Sciatic nerve (tissue), 2 donors: ENCODE measurements around the gene TMF1. TPM values are rescaled to one million over a fixed set of nuclear protein-coding genes. Genes with fewer than 3 reads are reported as not detected.

ENCODE experiments used
- ATAC-seq: fragments of 200-7000 bp; cut with Tn5 transposase; one replicate; pipeline ENCODE4 v1.9.1; 2020; ENCODE audit warnings: mild to moderate bottlenecking, moderate library complexity
- DNase-seq: peaks from one replicate; pipeline ENCODE4 v3.0.0-alpha.2; 2020; ENCODE audit warnings: low spot score
- intact Hi-C: fragments of 100-400 bp; cut with DNase I; formaldehyde crosslinking; loops from one replicate; pipeline ENCODE4 v1.14.2; 2022
- total RNA-seq: library from RNA; stranded (reverse); fragmentation: NEBNext Ultra II Directional; extraction: Animal tissue kit (Norgen Biotek cat#: 25700); gene quantifications from one replicate; pipeline ENCODE4 v1.2.1, GENCODE V29; 2021
- donor health status: DM: no; HTN: no; CAD: no.
- donor health status: DM: no; HTN: no; CAD: no.

TMF1 gene
- total RNA-seq, 1 donor from 2014 or later = 43.3 TPM

DNA sequence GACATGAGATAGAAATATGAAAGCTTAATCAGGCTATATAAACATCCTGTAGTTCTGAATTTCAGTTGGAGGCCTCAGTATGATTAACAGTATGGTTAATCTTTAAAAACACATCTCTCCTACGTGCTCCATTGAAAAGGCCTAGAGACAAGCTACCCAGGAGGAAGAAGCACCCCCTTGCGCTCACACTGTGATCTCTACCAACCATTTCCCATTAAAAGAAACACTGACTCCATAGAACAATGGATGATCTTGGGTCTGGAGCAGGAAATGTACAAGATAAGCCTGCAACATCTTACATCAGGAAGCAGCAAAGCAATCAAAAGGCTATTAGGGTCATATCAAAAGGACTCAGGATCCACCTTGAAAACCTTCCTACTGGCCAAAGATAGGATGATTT, 35.2 kb downstream of the TMF1 start:
- DNase-seq = no peak
- ATAC-seq = no peak
- intact Hi-C loops = no loop called here

DNA sequence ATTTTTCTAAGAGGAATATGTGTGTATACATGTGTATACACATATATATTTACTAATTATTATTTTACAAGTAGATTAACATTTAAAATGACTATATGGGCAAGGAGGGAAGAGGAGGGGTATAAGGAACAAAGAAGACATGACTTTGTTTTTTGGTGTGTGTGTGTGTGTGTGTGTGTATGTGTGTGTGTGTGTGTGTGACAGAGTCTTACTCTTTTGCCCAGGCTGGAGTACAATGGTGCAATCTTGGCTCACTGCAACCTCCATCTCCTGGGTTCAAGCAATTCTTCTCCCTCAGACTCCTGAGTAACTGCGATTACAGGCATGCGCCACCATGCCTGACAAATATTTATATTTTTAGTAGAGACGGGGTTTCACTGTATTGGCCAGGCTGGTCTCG, 36.0 kb downstream of the TMF1 start:
- no peak for ATAC-seq
- no peak for DNase-seq
- intact Hi-C loops = no loop called here

GRCh38 chr3:69014022-69014580, 38.0 kb downstream of the TMF1 start:
- ATAC-seq (no peak), DNase-seq (no peak)
- intact Hi-C loops = no loop called here

DNA sequence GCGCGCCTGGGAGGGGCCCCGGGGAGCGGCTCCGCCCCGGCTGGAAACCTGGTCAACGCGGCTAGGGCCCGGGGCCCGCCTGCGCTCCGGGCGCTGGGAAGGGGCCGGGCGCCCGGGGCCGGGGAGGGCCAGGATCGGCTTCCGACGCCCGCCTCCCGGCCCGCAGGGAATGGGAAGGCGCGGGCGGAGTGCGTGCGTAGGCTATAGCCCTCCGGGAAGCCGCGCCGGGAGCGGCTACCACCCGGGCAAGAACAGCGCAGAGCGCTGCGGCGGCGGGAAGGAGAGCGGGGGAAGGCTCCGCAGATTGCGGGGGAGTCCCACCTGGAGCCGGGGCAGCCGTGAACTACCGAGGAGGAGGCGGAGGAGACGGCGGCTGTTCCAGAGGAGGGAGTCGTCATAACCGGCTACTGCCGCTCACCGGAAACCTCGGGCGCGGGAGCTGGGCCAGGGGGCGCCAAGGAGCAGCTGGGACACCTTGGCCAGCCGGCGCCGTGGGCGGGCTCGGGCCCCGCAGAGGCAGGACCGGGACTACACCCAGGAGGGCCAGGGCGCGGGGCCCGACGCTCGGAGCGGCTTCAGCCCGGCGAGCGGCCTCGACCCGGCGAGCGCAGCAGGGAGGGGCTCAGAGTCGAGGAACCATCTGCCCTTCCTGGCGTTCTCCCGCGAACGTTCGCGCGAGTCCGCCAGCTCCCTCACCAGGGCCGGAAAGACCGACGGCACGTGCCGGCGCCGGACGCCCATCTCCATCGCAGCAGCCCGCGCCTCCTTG, 38.7 kb downstream of the TMF1 start, which contains the start of gene EOGT:
Gene EOGT, minus strand, starts transcription at position 432 of the 769 bp plus-strand sequence. CDS start 3,838 bp downstream, outside the sequence.
- intact Hi-C loops = no loop called here
- peak; percentile 88 for ATAC-seq
- DNase-seq = peak; percentile 94

DNA sequence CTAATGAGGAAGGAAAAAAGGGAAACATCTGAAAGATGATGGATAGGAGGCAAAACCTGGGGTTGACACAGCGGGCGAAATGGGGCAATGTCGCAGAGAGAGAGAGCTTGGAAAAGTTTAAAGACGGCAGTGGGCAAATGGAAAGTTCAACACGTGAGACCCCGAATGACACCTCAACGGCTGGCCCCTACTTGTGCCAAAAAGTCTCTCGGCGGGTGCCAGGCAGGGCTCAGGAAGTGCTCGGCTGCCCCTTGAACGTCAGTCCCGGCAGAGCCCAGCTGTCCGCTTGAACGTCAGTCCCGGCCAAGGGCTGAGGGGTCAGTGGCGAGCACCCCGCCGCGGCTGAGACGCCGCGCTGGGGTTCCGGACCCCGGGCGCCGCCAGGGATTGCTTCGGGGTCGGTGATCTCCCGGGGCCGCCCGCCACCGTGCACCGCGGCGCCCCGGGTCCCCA, 39.3 kb downstream of the TMF1 start:
- DNase-seq = peak; percentile 71
- peak; percentile 70 for ATAC-seq
- intact Hi-C loops = no loop called here

GRCh38 chr3:69012100-69012799, 39.9 kb downstream of the TMF1 start:
- DNase-seq = peak; percentile 66
- intact Hi-C loops = no loop called here
- ATAC-seq = peak; percentile 35

DNA sequence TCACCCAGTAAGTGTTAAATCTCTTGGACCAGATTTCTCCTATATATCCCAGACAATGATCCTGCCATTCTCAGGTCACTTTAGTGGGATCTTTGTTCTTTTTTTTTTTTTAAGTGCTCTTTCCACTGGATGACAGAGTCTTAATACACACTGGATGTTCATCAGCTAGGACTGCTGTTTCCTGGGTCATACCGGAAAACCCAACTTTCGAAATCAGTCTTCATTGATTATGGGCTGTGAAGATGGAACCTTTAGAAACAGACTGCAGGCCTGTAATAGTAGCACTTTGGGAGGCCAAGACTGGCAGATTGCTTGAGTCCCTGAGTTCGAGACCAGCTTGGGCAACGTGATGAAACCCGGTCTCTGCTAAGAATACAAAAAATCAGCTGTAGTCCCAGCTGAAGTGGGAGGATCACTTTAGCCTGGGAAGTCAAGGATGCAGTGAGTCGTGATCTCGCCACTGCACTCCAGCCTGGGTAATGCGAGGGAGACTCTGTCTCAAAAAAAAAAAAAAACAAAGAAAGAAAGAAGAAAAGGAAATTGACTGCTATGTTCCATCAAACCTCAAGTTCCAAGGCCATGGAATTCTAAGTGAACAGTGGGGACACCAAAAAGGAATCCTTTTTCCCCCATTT, 40.9 kb downstream of the TMF1 start:
- intact Hi-C loops = no loop called here
- ATAC-seq (no peak), DNase-seq (no peak)

DNA sequence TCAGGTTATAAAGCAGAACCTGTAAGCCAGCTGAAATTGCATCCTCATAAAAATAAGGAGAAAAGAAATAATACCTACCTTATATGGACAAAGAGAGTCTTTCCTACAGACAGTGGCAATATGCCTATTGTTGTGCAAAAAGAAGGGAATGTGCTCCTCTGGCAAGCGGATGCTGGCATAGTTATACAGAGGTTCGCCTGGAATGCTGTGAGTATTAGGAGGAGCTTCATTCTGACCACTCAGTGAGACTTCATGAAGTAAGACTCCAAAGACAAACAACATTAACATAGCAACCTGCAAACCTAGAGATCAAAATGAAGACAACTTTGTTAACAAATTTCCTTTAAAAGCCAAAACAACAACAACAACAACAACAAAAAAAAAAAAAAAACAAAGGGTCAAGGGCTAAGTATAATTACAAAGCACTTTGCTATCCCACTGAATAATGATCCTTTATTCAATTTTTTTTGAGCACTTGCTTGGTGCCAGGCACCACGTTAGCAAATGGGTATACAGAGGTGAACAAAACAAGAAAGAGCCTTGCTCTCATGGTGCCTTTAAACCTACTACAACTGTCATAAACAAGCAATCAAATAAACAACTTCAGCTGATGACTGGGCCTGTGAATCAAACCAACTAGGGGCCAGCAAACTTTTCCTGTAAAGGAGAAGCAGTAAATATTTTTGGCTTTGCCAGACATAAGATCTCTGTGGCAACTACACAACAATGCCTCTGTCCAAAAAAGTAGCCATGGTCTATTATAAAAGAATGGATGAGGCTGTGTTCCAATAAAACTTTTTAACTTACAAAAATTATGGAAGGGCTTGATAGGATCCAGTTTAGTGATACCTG, 42.3 kb downstream of the TMF1 start:
- ATAC-seq (peak; percentile 31), DNase-seq (no peak)
- intact Hi-C loops = no loop called here

GRCh38 chr3:69008980-69009379, 43.2 kb downstream of the TMF1 start:
- intact Hi-C loops = no loop called here
- DNase-seq (no peak), ATAC-seq (no peak)

DNA sequence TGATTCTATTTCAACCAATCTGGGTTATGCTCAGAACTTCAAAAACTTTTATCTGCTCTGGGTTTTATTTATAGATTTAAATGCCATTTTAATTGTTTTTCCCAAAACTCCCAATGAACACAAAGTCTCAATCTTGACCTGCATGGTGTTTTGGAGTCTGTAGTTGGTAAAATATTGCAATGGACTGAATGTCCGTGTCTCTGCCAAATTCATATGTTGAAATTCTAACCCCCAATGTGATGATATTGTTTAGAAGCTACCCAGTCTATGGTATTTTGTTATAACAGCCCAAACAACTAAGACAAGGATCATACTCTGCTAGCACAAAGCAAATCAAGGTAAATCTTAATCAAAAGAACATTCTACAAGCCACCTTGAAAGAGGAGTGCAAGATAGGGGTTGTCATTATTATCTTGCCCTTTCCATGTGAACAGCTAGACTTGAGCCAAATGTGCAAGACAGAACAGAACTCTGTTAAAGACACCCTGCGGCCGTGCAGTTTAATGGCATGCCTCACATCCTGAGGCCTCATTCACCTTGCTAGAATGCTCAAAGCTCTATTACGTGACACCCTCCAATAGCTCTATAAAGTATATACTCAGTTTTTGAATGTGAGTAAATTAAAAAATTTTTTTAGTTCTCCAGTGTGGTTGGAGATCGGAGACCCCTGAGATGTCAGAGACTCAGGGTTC, 46.2 kb downstream of the TMF1 start:
- intact Hi-C loops = no loop called here
- ATAC-seq (no peak), DNase-seq (no peak)

DNA sequence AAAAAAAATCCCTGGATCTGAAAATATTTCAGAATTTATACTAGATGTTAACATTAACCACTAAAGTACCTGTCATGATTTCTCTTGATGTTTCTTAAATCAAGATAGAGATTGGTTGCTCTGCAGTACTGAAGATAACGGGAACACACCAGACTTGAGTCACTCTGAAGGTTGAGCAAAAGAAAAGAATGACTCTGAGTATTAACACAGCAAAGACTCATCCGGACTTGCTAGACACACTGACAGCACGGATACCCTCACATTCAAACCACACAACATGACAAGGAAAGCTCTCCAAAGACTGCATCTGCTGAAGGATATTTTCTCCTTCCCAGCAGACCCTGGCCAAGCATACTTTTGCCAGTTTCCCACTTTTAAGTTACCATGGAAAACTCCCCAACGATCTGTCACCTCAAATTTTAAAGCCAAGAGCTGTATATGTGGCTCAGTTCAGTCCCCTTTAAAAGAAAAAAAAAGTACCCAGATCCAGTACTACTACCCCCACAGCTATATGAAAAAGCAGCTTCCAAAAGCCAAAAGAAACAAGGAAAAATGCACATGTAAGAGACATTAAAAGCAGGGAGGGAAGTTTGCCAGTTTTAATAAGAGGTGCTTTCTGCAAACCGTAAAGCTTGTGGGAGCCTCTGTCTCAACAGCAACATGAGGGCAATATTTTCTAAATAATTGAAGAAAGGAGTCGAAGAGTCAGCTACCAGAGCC, 46.9 kb downstream of the TMF1 start:
- intact Hi-C loops = no loop called here
- ATAC-seq (no peak), DNase-seq (no peak)

DNA sequence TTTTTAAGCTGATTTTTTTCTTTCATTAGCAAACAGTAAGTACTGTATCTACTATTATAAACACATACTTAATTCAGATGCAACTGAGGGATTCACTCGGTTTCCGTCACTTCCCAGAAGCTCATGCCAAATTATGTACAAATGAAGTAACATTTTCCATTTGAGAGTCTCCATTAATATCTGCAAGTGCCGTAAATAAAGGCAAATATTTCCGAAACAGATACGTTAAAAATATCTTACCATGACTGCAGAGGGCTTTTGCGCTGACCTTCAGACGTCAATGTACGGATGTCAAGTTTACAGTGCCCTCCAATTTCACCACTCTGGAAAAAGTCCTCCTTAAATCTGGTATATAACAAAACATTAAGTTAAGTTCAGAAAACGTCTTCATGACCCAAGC, 48.0 kb downstream of the TMF1 start:
- ATAC-seq = no peak
- DNase-seq = no peak
- intact Hi-C loops = no loop called here

- intact Hi-C loops = no loop called here
- no peak for ATAC-seq
- no peak for DNase-seq
Measured at GRCh38 chr3:68999605-69000004, 52.5 kb downstream of the TMF1 start.

DNA sequence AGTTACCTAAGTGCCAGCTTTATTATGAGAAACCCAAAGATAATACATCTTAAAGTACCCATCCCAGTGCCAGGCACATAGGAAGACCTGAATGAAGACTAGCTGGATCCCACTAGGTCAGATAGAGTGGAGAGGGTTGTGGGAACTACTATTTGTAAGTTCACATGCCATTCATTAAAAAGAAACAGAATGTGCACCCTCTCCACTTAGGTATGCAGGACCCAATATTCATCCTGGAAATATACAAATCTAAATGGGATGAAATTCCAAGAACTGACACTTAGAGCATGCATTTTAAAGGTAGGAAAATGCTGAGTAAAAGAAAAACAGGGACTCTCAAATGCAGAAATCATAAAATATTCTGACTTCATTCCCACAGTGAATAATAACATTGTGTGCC, 53.0 kb downstream of the TMF1 start:
- intact Hi-C loops = no loop called here
- no peak for DNase-seq
- ATAC-seq = no peak

DNA sequence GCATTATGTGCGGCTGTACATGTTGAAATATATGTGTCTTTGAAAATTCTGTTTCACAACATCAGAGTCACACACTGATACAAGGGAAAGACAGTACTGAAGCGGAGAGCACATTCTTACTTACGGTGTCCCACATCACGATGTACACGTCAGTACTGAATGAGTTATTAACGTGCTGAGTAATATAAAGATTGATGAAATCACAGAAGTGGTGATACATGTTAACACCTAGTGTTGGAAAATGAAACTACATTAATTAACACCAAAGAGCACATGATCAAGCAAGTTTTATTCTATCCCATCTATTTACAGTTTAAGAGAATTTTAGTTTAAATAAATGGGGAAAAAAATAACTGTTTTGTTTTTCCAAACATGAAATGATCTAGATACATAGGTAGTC, 54.2 kb downstream of the TMF1 start:
- ATAC-seq = no peak
- intact Hi-C loops = no loop called here
- DNase-seq = no peak

DNA sequence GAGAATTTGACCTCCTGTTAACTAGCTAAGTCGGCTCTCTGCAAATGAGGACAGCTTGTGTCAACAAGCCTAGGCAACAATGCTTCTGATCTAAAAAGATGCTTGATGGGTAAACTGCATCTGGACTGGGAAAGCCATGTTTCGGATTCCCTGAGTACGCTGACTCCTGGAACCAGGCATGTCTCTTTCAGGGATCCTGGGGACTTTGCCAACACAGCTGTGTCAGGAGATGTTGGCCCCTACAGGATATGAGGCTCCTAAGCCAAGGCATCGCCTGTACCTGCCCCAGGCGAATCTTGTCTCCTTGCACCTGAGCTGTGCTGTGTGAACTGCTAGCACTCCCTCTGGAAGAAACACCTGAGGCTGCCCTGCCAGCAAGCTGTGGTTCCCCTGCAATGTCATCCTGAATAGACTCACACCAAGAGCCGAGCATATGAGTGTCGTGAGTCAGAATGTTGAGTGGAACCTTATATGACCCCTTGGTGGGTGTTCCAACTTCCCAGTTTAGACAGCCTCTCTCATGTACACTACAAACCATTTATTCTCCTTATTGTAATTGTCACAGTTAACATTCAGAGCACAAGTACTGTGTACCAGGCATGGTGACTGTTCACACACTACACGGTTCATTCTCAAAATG, 55.7 kb downstream of the TMF1 start:
- intact Hi-C loops = no loop called here
- ATAC-seq = no peak

GRCh38 chr3:68988740-68989139, 63.4 kb downstream of the TMF1 start:
- intact Hi-C loops = no loop called here
- DNase-seq (no peak), ATAC-seq (no peak)

More for the DNA sequence above, 55.7 kb downstream of the TMF1 start:
- no peak for DNase-seq
